GM12878 (cell line): ENCODE measurements around the gene SEPTIN14. TPM values are rescaled to one million over a fixed set of nuclear protein-coding genes. Genes with fewer than 3 reads are reported as not detected.
"Not testable (repeated sequence)": the region's sequence is repeated elsewhere in the genome, so short reads cannot be mapped to it uniquely, and the experiment has no call there.

Experiments used
- ATAC-seq: fragments of 200-7000 bp; cut with Tn5 transposase; 3 replicates; pipeline ENCODE4 v1.9.1; 2020; ENCODE audit warnings: mild to moderate bottlenecking, moderate library complexity
- BruUV-seq: library from RNA; stranded (reverse); fragments of 400-500 nt; replicated peaks from 2 replicates; lab custom pipeline; 2021; lab: Mats Ljungman, UMichigan
- CTCF ChIA-PET: fragments of 300-600 bp; sonication (Branson Sonifier 250); formaldehyde crosslinking; extraction: SDS; loops from one replicate; lab custom pipeline; 2021; ENCODE audit warnings: inconsistent platforms; lab: Yijun Ruan, JAX
- POLR2A ChIA-PET: fragments of 350-600 bp; formaldehyde crosslinking; extraction: SDS; loops from one replicate; lab custom pipeline; 2021; ENCODE audit warnings: inconsistent platforms; lab: Charles Lee
- RAD21 ChIA-PET: fragments of 300-600 bp; sonication (Branson Sonifier 250); formaldehyde crosslinking; loops from one replicate; lab custom pipeline; 2023; ENCODE audit warnings: antibody characterized with exemption; ENCODE audit not compliant: unreplicated experiment; lab: Charles Lee
- SMC1A ChIA-PET: fragments of 300-600 bp; sonication (Branson Sonifier 250); formaldehyde crosslinking; loops from one replicate; lab custom pipeline; 2023; ENCODE audit not compliant: unreplicated experiment, uncharacterized antibody; lab: Charles Lee
- DNase-seq: peaks from one replicate; pipeline ENCODE4 v3.0.0-alpha.2; 2011; ENCODE audit warnings: low read depth, low spot score
- FAIRE-seq: peaks from 3 replicates; lab custom pipeline; 2011; peaks lifted over from hg19 to GRCh38; lab: Jason Lieb, UNC
- H2AFZ ChIP-seq: 2 replicates; pipeline ENCODE4 v1.6.0; 2011; ENCODE audit warnings: low read depth, low read length, control low read depth; ENCODE audit not compliant: control insufficient read depth
- H3K27ac ChIP-seq: 2 replicates; pipeline ENCODE4 v1.5.1; 2011; ENCODE audit warnings: control low read depth; ENCODE audit not compliant: control insufficient read depth, insufficient read depth
- H3K27me3 ChIP-seq, 2 experiments: replicated peaks in 1 of 2; 2 replicates each; pipeline versions ENCODE4 v1.6.0 to v1.6.1; 2011; ENCODE audit warnings: low read length in 1 of 2; ENCODE audit not compliant: control insufficient read depth in 2 of 2, insufficient read depth in 2 of 2
- H3K36me3 ChIP-seq, 2 experiments: 2 replicates each; pipeline ENCODE4 v1.5.1; 2011; ENCODE audit warnings: low read length in 1 of 2; ENCODE audit not compliant: control insufficient read depth in 2 of 2, insufficient read depth in 2 of 2
- H3K4me1 ChIP-seq: 2 replicates; pipeline ENCODE4 v1.6.1; 2011; ENCODE audit warnings: mild to moderate bottlenecking, low read length, moderate library complexity, mixed read lengths; ENCODE audit not compliant: control insufficient read depth, insufficient read depth
- H3K4me2 ChIP-seq: 2 replicates; pipeline ENCODE4 v1.6.0; 2011; ENCODE audit warnings: control low read depth; ENCODE audit not compliant: control insufficient read depth, insufficient read depth
- H3K4me3 ChIP-seq: fragments of 200-600 bp; sonication (generic); 2 replicates; pipeline ENCODE4 v1.5.1; 2016
- H3K79me2 ChIP-seq: 2 replicates; pipeline ENCODE4 v1.6.0; 2011; ENCODE audit warnings: low read length; ENCODE audit not compliant: control insufficient read depth, insufficient read depth
- H3K9ac ChIP-seq: 2 replicates; pipeline ENCODE4 v1.8.0; 2011; ENCODE audit warnings: low read length, control low read depth, mixed read lengths; ENCODE audit not compliant: control insufficient read depth, insufficient read depth
- H3K9me3 ChIP-seq: replicated peaks from 3 replicates; pipeline ENCODE4 v1.5.1; 2011; ENCODE audit warnings: mild to moderate bottlenecking, low read length; ENCODE audit not compliant: control insufficient read depth, insufficient read depth
- H4K20me1 ChIP-seq: 2 replicates; pipeline ENCODE4 v1.6.0; 2011; ENCODE audit not compliant: control insufficient read depth, insufficient read depth
- MYC ChIP-seq: IDR thresholded peaks from 2 replicates; pipeline ENCODE4 v1.6.1; 2011; ENCODE audit warnings: mild to moderate bottlenecking, low read length, moderate library complexity, inconsistent platforms; ENCODE audit not compliant: insufficient read depth, insufficient replicate concordance, insufficient read length, severe bottlenecking
- WGBS: methylation state at CpG from one replicate; pipeline ENCODE4 v1.1.6; 2016; ENCODE audit warnings: low lambda C conversion rate; ENCODE audit not compliant: insufficient replicate concordance, insufficient coverage; ENCODE audit errors: missing lambda C conversion rate; 5-methylcytosine and 5-hydroxymethylcytosine counted together
- in situ Hi-C: fragments of 300-500 bp; cut with MboI; formaldehyde crosslinking; loops from 9 replicates; pipeline ENCODE4 v1.14.3; 2018; ENCODE audit warnings: mixed read lengths
- intact Hi-C: fragments of 100-400 bp; cut with micrococcal nuclease; formaldehyde crosslinking; loops from one replicate; pipeline ENCODE4 v1.14.2; 2022; ENCODE audit not compliant: unreplicated experiment
- polyA plus RNA-seq, 11 experiments: library from polyadenylated mRNA; depleted of rRNA in 4 of 11; unstranded in 6 of 11; stranded (reverse) in 5 of 11; fragments of >200 nt; fragmentation: Nextera tagmentation in 4 of 11; fragmentation: Illumina TruSeq in 1 of 11; extraction: Ambion mirVana in 4 of 11; extraction: Trizol in 1 of 11; gene quantifications; 1 replicate in 1 of 11; 2 replicates in 10 of 11; pipeline versions ENCODE4 v1.2.1 to v1.2.3, GENCODE V29; 2011 to 2016; ENCODE audit warnings: inconsistent platforms in 2 of 11, missing spikeins in 2 of 11, low read depth in 1 of 11
- total RNA-seq, 4 experiments: library from RNA; depleted of rRNA in 3 of 4; stranded (reverse); fragments of >200 nt in 3 of 4; fragmentation: Illumina TruSeq in 1 of 4; extraction: Trizol in 1 of 4; gene quantifications; 2 replicates each; pipeline versions ENCODE4 v1.2.1 to v1.2.3, GENCODE V29; 2013 to 2021
- TF ChIP-seq, protein P1 (sequence below): IDR thresholded peaks from 2 replicates; pipeline ENCODE4 v1.6.1; 2011; ENCODE audit warnings: borderline replicate concordance, low read depth, mild to moderate bottlenecking, moderate library complexity, low read length; ENCODE audit not compliant: insufficient read depth, poor library complexity, severe bottlenecking
- TF ChIP-seq, protein P2 (sequence below): IDR thresholded peaks from 2 replicates; pipeline ENCODE4 v1.6.1; 2012; ENCODE audit warnings: mild to moderate bottlenecking, low read depth, low read length

Gene SEPTIN14
- total and polyA plus RNA-seq, 10 of the 15 experiments (the other 5 are each of a cell fraction or from before 2014, with no cell fraction given): 0.01 TPM; not detected in 9

DNA sequence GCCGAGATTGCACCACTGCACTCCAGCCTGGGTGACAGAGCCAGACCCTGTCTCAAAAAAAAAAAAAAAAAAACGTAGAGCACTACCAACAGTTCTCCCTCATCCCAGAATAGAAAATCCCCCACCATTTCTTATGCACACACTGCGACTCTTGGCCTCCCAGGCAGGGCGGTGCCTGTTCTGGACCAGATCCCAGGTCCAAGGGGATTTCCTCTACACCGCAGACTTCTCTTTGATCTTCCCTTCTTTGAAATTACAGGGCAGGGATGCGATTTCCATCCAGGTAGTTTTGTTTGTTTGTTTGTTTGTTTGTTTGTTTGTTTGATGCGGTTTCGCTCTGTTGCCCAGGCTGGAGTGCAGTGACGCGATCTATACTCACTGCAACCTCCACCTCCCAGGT lies 91.8 kb downstream of the SEPTIN14 start (continued):
- TF ChIP-seq, protein P1, sequence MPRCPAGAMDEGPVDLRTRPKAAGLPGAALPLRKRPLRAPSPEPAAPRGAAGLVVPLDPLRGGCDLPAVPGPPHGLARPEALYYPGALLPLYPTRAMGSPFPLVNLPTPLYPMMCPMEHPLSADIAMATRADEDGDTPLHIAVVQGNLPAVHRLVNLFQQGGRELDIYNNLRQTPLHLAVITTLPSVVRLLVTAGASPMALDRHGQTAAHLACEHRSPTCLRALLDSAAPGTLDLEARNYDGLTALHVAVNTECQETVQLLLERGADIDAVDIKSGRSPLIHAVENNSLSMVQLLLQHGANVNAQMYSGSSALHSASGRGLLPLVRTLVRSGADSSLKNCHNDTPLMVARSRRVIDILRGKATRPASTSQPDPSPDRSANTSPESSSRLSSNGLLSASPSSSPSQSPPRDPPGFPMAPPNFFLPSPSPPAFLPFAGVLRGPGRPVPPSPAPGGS: no peak
- no peak for TF ChIP-seq MYC
- TF ChIP-seq, all 136 proteins: peak for 0

DNA sequence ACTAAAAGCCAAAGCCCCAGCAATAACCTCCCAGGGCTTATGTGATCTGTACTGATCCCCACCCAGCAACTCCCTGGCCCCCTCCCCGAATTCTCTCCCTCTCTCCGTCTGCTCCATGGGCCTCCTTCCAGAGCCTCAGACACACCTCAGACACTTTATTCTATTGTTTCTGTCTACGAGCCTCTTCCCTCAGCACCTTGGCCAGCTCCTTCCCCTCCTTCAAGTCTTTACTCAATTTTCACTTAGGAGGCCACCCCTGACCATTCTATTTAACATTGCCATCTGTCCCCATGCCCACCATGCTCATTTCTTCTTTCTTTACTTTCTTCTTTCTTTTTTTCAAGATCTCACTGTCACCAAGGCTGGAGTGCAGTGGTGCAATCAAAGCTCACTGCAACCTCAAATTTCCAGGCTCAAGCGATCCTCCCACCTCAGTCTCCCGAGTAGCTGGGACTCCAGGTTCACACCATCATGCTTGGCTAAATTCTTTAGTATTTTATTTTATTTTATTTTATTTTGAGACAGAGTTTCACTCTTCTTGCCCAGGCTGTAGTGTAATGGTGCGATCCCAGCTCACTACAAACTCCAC lies 109.2 kb downstream of the SEPTIN14 start:
- FAIRE-seq: not testable (repeated sequence)

DNA sequence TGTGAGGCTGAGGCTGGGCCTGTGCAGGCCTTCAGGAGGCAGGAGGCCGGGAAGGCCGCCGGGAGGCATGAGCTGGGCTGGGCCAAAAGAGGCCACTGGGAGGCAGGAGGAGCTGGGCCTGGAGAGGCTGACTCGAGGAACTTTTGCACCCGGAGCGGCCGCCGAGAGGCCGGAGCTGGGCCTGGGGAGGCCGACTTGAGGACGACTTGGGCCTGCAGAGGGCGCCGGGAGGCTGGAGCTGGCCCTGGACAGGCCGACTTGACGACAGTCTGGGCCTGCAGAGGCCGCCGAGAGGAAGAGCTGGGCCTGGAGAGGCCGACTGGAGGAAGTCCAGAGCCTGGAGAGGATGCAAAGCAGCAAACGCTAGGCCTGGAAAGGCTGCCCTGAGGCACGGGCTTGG lies 117.8 kb downstream of the SEPTIN14 start:
- in situ Hi-C loops, H3K27me3 ChIP-seq, H3K36me3 ChIP-seq, H3K9ac ChIP-seq, CTCF ChIA-PET, SMC1A ChIA-PET, H3K4me2 ChIP-seq, intact Hi-C loops, H3K4me1 ChIP-seq, H3K9me3 ChIP-seq, DNase-seq, POLR2A ChIA-PET, H2AFZ ChIP-seq, H3K27ac ChIP-seq, H4K20me1 ChIP-seq, BruUV-seq, H3K4me3 ChIP-seq, RAD21 ChIA-PET, FAIRE-seq, H3K79me2 ChIP-seq, ATAC-seq: not testable (repeated sequence)
- WGBS: 79% methylated on average over 10 of the region's 20 CpGs

More for the DNA sequence above, 109.2 kb downstream of the SEPTIN14 start:
- SMC1A ChIA-PET, H3K9ac ChIP-seq, H3K79me2 ChIP-seq, DNase-seq, H3K4me3 ChIP-seq, H3K27ac ChIP-seq, H3K4me2 ChIP-seq, H4K20me1 ChIP-seq, BruUV-seq, POLR2A ChIA-PET, H3K4me1 ChIP-seq, H3K27me3 ChIP-seq, H3K36me3 ChIP-seq, in situ Hi-C loops, ATAC-seq, H3K9me3 ChIP-seq, RAD21 ChIA-PET, H2AFZ ChIP-seq: not testable (repeated sequence)
- CTCF ChIA-PET: interaction anchor here (0.7 to 0.8 kb wide), 2 partner anchors 112 to 238 kb away, joined by 3 read pairs; no protein-coding TSS in a partner anchor
- 19% methylated on average over 5 of the region's 6 CpGs for WGBS
- TF ChIP-seq, protein P2, sequence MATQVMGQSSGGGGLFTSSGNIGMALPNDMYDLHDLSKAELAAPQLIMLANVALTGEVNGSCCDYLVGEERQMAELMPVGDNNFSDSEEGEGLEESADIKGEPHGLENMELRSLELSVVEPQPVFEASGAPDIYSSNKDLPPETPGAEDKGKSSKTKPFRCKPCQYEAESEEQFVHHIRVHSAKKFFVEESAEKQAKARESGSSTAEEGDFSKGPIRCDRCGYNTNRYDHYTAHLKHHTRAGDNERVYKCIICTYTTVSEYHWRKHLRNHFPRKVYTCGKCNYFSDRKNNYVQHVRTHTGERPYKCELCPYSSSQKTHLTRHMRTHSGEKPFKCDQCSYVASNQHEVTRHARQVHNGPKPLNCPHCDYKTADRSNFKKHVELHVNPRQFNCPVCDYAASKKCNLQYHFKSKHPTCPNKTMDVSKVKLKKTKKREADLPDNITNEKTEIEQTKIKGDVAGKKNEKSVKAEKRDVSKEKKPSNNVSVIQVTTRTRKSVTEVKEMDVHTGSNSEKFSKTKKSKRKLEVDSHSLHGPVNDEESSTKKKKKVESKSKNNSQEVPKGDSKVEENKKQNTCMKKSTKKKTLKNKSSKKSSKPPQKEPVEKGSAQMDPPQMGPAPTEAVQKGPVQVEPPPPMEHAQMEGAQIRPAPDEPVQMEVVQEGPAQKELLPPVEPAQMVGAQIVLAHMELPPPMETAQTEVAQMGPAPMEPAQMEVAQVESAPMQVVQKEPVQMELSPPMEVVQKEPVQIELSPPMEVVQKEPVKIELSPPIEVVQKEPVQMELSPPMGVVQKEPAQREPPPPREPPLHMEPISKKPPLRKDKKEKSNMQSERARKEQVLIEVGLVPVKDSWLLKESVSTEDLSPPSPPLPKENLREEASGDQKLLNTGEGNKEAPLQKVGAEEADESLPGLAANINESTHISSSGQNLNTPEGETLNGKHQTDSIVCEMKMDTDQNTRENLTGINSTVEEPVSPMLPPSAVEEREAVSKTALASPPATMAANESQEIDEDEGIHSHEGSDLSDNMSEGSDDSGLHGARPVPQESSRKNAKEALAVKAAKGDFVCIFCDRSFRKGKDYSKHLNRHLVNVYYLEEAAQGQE: peak; percentile 49; the same call in 1 of the 2 replicates
- intact Hi-C loops: loop anchor here (10.0 kb wide), 1 partner anchor 211 kb away; the partner anchor contains the start of gene NIPSNAP2
